HG02884 (cell line): Measurements from ENCODE around the gene SPDYC.
"Not testable (repeated sequence)": the region's sequence is repeated elsewhere in the genome, so short reads cannot be mapped to it uniquely, and the experiment has no call there.

ENCODE experiments used
- ATAC-seq: cut with Tn5 transposase; IDR thresholded peaks from one replicate; pipeline ENCODE4 v1.9.1; 2021; ENCODE audit warnings: mild to moderate bottlenecking, moderate library complexity; ENCODE audit not compliant: unreplicated experiment

SPDYC gene

GRCh38 chr11:65134240-65134951 lies 35.6 kb upstream of the SPDYC start, which contains the start of gene SYVN1:
Gene SYVN1 (minus strand): TSS chr11:65134519. CDS start chr11:65133601, 918 bp downstream.
- peak; percentile 43 for ATAC-seq

- peak; percentile 70 for ATAC-seq
Observed at GRCh38 chr11:65134952-65135632, 34.9 kb upstream of the SPDYC start.

GRCh38 chr11:65135633-65136145 lies 34.3 kb upstream of the SPDYC start:
- ATAC-seq, result no peak

- ATAC-seq, result no peak
Observed at GRCh38 chr11:65136515-65137096, 33.4 kb upstream of the SPDYC start.

- no peak for ATAC-seq
Observed at GRCh38 chr11:65141896-65142494, 28.0 kb upstream of the SPDYC start.

- ATAC-seq, result no peak
Observed at GRCh38 chr11:65147352-65148075, 22.5 kb upstream of the SPDYC start.

GRCh38 chr11:65148657-65149056 lies 21.4 kb upstream of the SPDYC start:
- no peak for ATAC-seq

GRCh38 chr11:65150131-65150508 lies 19.9 kb upstream of the SPDYC start:
- not testable (repeated sequence) for ATAC-seq

GRCh38 chr11:65150509-65151299 lies 19.3 kb upstream of the SPDYC start:
- ATAC-seq, result no peak

- no peak for ATAC-seq
Observed at GRCh38 chr11:65151331-65151899, 18.6 kb upstream of the SPDYC start.

- no peak for ATAC-seq
Observed at GRCh38 chr11:65152122-65152521, 17.9 kb upstream of the SPDYC start.

- ATAC-seq, result no peak
Observed at GRCh38 chr11:65156256-65156655, 13.8 kb upstream of the SPDYC start.

GRCh38 chr11:65156926-65157325 lies 13.1 kb upstream of the SPDYC start:
- ATAC-seq, result no peak

- no peak for ATAC-seq
Observed at GRCh38 chr11:65157336-65157735, 12.7 kb upstream of the SPDYC start.

GRCh38 chr11:65159012-65159411 lies 11.0 kb upstream of the SPDYC start:
- peak; percentile 57 for ATAC-seq

- no peak for ATAC-seq
Observed at GRCh38 chr11:65160643-65161042, 9.4 kb upstream of the SPDYC start.

- no peak for ATAC-seq
Observed at GRCh38 chr11:65163684-65164083, 6.3 kb upstream of the SPDYC start.

- no peak for ATAC-seq
Observed at GRCh38 chr11:65165410-65166317, 4.4 kb upstream of the SPDYC start.

GRCh38 chr11:65166893-65167292 lies 3.1 kb upstream of the SPDYC start:
- no peak for ATAC-seq
